Measurements from ENCODE around the gene IPCEF1.
A peak's percentile ranks its signal among the peaks of the same experiment; 100 is the strongest.

DNA sequence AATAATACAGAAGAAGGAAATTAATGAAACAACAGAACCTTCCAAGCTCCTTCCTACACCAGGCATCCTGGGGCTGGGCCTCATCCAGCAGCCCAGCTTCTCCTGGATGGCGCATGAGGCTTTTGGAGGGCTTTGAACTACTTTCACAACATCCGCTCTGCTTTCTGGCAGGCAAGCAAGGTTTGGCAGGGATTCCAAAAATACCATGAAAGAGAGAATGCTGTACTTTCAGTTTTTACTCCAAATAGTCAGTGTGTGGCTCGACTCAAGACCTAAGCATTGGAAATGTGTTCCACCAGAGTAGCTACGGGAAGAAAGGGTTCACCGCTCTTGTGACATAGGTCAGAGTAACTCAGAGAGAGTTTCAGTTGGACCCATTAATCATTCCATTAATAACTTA, 192.2 kb downstream of the IPCEF1 start:
- TF ChIP-seq POLR2A (IDR thresholded peaks at IDR 0.05) (no peak), EP300 (IDR thresholded peaks at IDR 0.05) (peak in 1 of 2 donors; percentile 72)

Measured in tibial nerve (tissue), 3 donors.